GF-D8 (cell line): ENCODE data around the gene TLK2.

Source experiments
- DNase-seq: peaks from one replicate; lab custom pipeline; 2025; lab: John Stamatoyannopoulos, UW

TLK2 gene

GRCh38 chr17:62628831-62629555 lies 150.4 kb downstream of the TLK2 start:
- no peak for DNase-seq

GRCh38 chr17:62629556-62630364 lies 151.1 kb downstream of the TLK2 start:
- no peak for DNase-seq

- DNase-seq = no peak
Observed at GRCh38 chr17:62630365-62631085, 151.9 kb downstream of the TLK2 start.

DNA sequence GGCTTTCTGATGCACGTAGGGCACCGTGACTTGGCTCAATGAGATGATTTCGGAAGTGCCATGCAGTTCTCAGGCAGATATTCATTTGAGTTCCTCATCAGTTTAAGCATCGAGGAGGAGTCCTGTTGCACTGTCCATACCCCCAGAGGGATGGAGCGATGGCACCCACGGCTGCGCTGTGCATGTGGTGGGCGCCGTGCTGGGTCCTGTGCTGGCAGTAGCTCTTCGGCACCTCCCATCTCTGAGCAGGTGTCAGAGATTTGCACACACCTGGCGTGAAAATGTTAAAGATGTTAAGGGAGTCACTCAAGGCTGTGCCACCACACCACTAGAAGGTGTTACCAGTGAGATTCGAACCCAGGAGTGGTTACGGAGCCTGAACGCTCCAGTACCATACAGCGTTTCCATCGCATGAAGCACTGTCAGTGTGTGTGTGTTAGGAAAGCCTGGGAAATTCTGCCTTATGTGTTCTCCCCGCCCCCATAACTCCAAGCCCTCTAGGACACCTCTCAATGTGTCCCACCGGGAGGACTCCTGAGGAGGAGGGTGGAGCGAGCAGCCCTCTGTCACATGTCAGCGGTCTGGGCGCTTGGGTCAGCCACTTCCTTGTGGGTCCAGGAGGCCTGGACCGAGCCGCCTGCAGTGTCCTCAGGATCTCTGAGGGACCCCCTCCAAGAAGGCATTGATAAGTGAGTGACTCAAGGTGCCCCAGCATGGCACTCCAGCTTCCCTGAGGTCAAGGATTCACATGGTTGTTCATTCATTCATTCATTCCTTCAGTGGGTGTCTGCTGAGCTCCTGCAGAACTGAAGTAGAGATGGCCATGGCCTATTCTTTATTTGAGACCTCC lies 152.7 kb downstream of the TLK2 start:
- no peak for DNase-seq

GRCh38 chr17:62631936-62632924 lies 153.6 kb downstream of the TLK2 start:
- DNase-seq = no peak

- DNase-seq = no peak
Observed at GRCh38 chr17:62637809-62638208, 159.2 kb downstream of the TLK2 start.

- DNase-seq = no peak
Observed at GRCh38 chr17:62641153-62641552, 162.5 kb downstream of the TLK2 start.

DNA sequence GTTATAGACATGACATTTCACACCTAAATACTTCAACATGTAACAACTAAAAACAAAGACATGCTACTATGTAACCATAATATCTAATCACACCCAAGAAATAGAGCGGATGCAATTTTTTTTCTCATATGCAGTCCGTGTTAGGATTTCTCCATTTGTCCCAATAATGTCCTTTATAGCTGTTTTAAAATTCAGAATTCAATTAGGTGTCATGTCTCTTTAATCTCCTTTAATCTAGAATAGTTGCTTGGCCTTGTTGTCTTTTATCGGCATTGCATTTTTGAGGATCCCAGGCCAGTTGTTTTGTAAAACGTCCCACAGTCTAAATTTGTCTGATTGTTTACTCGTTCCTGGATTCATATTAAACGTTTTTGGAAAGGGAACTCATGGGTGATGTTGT lies 163.3 kb downstream of the TLK2 start:
- no peak for DNase-seq

- no peak for DNase-seq
Observed at GRCh38 chr17:62643496-62643895, 164.9 kb downstream of the TLK2 start.

DNA sequence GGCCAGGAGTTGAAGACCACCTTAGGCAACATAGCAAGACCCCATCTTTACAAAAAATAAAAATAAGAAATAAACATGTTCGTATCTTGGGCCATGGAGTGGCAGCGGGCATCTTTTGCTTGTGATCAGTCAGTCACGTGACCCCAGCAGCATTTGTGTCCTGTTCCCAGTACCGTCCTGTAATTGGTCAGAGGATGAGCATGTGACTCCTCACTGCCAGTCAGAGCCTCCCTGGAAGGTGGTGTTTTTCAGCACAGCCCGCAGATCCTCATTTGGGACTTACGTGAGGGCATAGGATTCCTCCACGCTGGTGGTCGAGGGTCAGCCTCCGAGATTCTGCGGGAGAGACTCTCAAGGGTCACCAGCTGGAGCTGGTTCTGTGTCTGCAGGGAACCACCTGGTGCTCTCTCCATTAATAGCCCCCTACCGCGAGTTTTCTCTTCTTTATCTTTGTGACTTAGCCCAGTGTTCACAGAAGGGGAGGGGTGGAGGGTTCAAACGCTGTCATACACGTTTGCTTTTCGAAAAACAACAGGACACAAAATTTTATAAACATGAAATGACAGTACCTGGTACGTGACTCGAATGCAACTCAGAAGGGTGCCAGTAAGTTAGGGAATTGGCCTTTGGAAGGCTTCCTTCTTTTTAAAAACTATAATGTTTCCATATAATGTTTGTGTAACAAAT lies 166.0 kb downstream of the TLK2 start:
- DNase-seq = no peak

GRCh38 chr17:62648251-62648955 lies 169.8 kb downstream of the TLK2 start:
- no peak for DNase-seq

GRCh38 chr17:62648956-62649294 lies 170.3 kb downstream of the TLK2 start:
- DNase-seq = no peak

DNA sequence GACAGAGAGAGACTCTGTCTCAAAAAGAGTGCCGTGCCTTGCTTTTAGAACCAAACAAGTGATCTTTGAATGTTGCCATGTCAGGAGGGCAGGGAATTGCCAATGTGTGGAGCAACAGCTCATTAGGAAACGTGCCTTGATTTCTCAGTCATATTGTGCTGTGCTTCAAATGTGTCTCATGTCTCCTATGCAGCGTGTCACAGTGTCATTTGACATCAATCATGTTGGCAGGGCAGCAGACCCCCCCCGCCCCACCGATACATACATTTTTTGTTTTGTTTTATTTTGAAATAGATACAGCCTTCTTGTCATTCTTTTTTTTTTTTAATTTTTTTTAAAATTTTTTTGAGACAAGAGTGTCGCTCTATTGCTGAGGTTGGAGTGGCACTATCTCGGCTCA lies 170.9 kb downstream of the TLK2 start:
- no peak for DNase-seq

GRCh38 chr17:62650587-62650986 lies 172.0 kb downstream of the TLK2 start:
- DNase-seq = no peak

GRCh38 chr17:62652251-62653001 lies 173.8 kb downstream of the TLK2 start:
- peak; percentile 53 for DNase-seq

DNA sequence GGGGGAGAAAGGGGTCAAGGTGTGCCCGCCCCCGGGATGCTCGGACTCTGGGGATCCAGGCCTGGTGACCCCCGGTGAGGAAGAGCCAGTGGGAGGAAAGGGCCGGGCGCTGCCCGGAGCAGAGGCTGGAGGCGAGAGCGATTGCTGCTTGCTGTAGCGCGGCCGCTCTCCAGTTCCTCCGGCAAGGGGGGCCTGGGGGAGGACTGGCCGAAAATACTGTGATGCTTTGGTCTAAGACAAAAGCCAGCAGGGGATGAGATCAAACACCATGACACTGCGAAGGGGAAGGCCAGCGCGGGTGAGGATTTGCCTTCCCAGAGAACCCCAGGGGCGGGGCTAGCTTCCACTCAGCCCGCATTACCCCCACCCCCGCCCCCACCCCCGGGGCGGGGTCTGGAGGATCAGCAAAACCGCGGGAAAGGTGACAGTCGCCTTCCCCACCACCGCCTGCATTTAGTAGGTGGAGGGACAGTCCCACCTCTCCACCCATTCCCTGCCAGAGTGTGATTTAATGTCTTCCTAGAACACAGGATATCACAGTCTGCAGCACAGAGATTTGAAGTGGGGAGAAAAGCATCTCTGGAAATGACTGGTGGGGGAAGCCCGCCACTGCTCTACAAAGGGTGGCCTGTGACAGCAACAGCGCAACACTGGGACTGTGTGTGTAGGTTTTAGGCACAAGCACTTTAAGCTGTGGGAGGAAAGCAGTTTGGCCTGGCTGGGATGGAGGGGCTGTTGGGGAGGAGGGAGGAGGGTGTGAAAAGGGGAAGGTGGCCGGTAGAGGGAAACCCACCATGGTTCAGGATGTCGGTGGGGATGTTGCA lies 174.6 kb downstream of the TLK2 start:
- DNase-seq = peak; percentile 6

DNA sequence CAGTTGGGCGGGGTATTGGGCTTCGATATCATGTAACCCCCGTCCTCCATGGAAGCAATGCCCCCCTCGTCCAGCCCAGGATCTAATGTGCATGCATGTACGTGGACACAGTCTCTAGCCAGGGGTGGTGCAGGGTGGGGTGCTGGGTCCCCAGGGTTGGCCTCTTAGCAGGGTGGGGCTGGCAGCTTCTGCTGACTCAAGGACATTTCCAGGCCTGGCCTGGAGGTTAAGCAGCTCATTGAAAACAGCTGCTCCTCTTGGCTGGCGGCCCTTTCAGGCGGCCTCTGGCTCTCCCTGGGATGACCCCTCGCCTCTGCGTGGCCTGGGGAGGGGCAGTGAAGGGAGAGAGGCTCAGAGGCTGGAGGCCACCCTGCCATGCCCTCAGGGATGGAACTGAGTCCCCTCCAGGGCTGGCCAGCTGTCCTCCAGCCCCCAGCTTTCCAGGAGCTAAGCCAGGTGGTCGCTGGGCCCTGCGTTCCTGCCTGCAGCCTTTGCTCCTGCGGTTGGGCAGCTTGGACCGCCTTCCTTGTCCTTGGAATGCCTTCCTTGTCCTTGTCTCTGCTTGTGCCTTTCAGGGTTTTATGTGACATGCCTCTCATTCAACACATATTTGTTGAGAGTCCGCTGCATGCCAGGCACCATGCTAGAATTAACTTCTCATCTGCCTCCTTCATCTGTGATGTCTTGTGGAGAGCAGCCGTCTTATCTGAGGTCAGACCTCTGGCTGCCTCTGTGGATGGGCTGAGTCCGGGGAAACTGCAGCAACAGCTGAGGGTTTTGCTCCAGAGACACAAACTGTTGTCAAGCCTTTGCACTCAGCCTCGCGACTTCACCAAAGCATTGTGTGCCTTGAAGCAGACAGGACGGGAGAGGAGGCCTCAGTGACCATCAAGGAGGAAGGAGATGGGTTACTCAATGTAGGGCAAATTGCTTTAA lies 175.5 kb downstream of the TLK2 start:
- DNase-seq = no peak
